Parathyroid adenoma (tissue), 2 donors: ENCODE results near the gene FOXO1.

Source experiments
- H2AFZ ChIP-seq: fragments of 300-600 bp; sonication (generic); one replicate; pipeline ENCODE4 v1.7.0; 2017; ENCODE audit warnings: antibody characterized with exemption, mild to moderate bottlenecking
- H3K27ac ChIP-seq: fragments of 300-600 bp; sonication (generic); one replicate; pipeline ENCODE4 v1.7.0; 2017
- H3K27me3 ChIP-seq: fragments of 300-600 bp; sonication (generic); one replicate; pipeline ENCODE4 v1.7.0; 2017; ENCODE audit warnings: low read length; ENCODE audit not compliant: control insufficient read depth, insufficient read depth
- H3K36me3 ChIP-seq: fragments of 300-600 bp; sonication (generic); one replicate; pipeline ENCODE4 v1.7.0; 2017; ENCODE audit warnings: low read length; ENCODE audit not compliant: control insufficient read depth, insufficient read depth
- H3K4me1 ChIP-seq: fragments of 300-600 bp; sonication (generic); one replicate; pipeline ENCODE4 v1.7.0; 2017; ENCODE audit warnings: control low read depth
- H3K4me2 ChIP-seq: fragments of 300-600 bp; sonication (generic); one replicate; pipeline ENCODE4 v1.7.0; 2017; ENCODE audit warnings: low read length
- H3K4me3 ChIP-seq: fragments of 300-600 bp; sonication (generic); one replicate; pipeline ENCODE4 v1.7.0; 2017; ENCODE audit warnings: low read depth, low read length
- H3K79me2 ChIP-seq: fragments of 300-600 bp; sonication (generic); one replicate; pipeline ENCODE4 v1.7.0; 2017; ENCODE audit warnings: control low read depth
- H3K9ac ChIP-seq: fragments of 300-600 bp; sonication (generic); one replicate; pipeline ENCODE4 v1.7.0; 2017; ENCODE audit warnings: mild to moderate bottlenecking
- H3K9me3 ChIP-seq: fragments of 300-600 bp; sonication (generic); one replicate; pipeline ENCODE4 v1.7.0; 2017; ENCODE audit warnings: low read length; ENCODE audit not compliant: control insufficient read depth
- CTCF ChIP-seq: fragments of 300-600 bp; sonication (generic); IDR thresholded peaks from one replicate; pipeline ENCODE4 v1.7.0; 2017; ENCODE audit warnings: antibody characterized with exemption, mild to moderate bottlenecking
- donor health status: primary hyperparathyroidism.

Gene FOXO1

GRCh38 chr13:40508767-40509342, 157.6 kb downstream of the FOXO1 start:
- Histone ChIP-seq H3K27ac (no peak overlapping the region), H2AFZ (no peak overlapping the region), H3K36me3 (no peaks in the 10 kb centered on the region), H3K4me1 (no peaks in the 10 kb centered on the region), H3K79me2 (no peaks in the 10 kb centered on the region), H3K4me2 (no peak overlapping the region), H3K9me3 (no peaks in the 10 kb centered on the region), H3K27me3 (no peaks in the 10 kb centered on the region), H3K9ac (no peak overlapping the region), H3K4me3 (no peak overlapping the region)
- TF ChIP-seq CTCF = no peak

- Histone ChIP-seq H3K4me3 (no peak overlapping the region), H3K79me2 (no peaks in the 10 kb centered on the region), H3K36me3 (no peaks in the 10 kb centered on the region), H3K9me3 (no peaks in the 10 kb centered on the region), H3K9ac (no peak overlapping the region), H2AFZ (no peak overlapping the region), H3K27me3 (no peaks in the 10 kb centered on the region), H3K4me2 (no peak overlapping the region), H3K27ac (no peak overlapping the region), H3K4me1 (no peaks in the 10 kb centered on the region)
- TF ChIP-seq CTCF = no peak
These were observed 158.3 kb downstream of the FOXO1 start for GRCh38 chr13:40508127-40508526.

- H3K36me3 ChIP-seq = no peaks in the 10 kb centered on the region
- TF ChIP-seq CTCF = no peak
- H3K79me2 ChIP-seq = no peaks in the 10 kb centered on the region
- H3K4me2 ChIP-seq = no peak overlapping the region
- H3K4me3 ChIP-seq = no peak overlapping the region
- H3K27ac ChIP-seq = no peak overlapping the region
- H3K4me1 ChIP-seq = no peaks in the 10 kb centered on the region
- no peak overlapping the region for H2AFZ ChIP-seq
- H3K9ac ChIP-seq = no peak overlapping the region
- H3K9me3 ChIP-seq = no peaks in the 10 kb centered on the region
- H3K27me3 ChIP-seq = no peaks in the 10 kb centered on the region
These were observed 159.6 kb downstream of the FOXO1 start for GRCh38 chr13:40506592-40507446.
